HG03342 (cell line): ENCODE results near the gene BIN2.
"Not testable (repeated sequence)": the region's sequence is repeated elsewhere in the genome, so short reads cannot be mapped to it uniquely, and the experiment has no call there.

Experiments
- ATAC-seq: cut with Tn5 transposase; IDR thresholded peaks from one replicate; pipeline ENCODE4 v1.9.1; 2021; ENCODE audit warnings: mild to moderate bottlenecking, moderate library complexity; ENCODE audit not compliant: unreplicated experiment

The BIN2 gene

GRCh38 chr12:51318057-51318806, 5.7 kb downstream of the BIN2 start:
- not testable (repeated sequence) for ATAC-seq

- no peak for ATAC-seq
Measured at GRCh38 chr12:51311389-51311788, 12.6 kb downstream of the BIN2 start.

GRCh38 chr12:51307655-51308593, 16.1 kb downstream of the BIN2 start:
- no peak for ATAC-seq

- no peak for ATAC-seq
Measured at GRCh38 chr12:51306507-51306906, 17.5 kb downstream of the BIN2 start.

GRCh38 chr12:51300768-51301167, 23.2 kb downstream of the BIN2 start:
- ATAC-seq = not testable (repeated sequence)

GRCh38 chr12:51295651-51296050, 28.3 kb downstream of the BIN2 start:
- ATAC-seq = no peak

DNA sequence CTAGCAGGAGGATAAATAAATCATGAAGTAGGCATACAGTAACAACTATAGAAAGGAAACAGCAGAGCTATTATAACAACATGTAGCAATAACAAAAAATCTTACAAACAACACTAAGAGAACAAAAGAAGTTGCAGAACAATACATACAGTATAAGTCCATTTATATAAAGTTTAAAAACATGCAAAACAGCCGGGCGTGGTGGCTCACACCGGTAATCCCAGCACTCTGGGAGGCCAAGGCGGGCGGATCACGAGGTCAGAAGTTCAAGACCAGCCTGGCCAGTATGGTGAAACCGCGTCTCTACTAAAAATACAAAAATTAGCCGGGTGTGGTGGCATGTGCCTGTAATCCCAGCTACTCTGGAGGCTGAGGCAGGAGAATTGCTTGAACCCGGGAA, 29.9 kb downstream of the BIN2 start:
- not testable (repeated sequence) for ATAC-seq

GRCh38 chr12:51293696-51294095, 30.3 kb downstream of the BIN2 start:
- no peak for ATAC-seq

GRCh38 chr12:51291603-51292513, 32.1 kb downstream of the BIN2 start:
- ATAC-seq = not testable (repeated sequence)

- no peak for ATAC-seq
Measured at GRCh38 chr12:51285843-51286242, 38.1 kb downstream of the BIN2 start.

DNA sequence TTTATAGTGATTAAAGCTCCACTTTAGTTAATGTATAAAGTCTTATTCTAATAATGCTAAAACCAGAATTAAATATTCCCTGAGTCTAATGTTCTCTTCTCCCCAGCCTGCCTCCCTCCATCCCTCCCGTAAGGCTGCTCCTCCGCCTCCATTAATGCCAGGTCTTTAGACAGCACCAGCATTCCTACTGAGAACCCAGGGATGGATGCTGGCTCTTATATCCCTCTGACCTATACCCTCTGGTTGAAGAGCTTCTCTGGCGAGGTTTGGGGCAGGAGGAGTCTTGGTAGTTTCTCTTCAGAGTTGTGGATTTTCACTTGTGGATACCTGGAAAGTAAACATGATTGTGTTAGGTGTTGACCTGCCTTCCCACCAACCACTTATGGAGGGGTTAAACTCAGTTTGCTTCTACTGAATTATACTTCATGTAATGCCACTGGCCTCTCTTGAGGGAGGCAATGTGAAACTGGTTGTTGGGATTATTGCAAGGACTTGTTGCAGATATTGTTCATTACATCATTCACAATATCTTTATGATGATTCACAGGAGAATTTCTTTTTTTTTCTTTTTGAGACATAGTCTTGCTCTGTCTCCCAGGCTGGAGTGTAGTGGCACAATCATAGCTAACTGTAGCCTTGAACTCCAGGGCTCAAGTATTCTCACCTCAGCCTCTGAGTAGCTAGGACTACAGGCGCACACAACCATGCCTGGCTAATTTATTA, 42.6 kb downstream of the BIN2 start:
- no peak for ATAC-seq

- no peak for ATAC-seq
Measured at GRCh38 chr12:51275088-51275487, 48.9 kb downstream of the BIN2 start.

DNA sequence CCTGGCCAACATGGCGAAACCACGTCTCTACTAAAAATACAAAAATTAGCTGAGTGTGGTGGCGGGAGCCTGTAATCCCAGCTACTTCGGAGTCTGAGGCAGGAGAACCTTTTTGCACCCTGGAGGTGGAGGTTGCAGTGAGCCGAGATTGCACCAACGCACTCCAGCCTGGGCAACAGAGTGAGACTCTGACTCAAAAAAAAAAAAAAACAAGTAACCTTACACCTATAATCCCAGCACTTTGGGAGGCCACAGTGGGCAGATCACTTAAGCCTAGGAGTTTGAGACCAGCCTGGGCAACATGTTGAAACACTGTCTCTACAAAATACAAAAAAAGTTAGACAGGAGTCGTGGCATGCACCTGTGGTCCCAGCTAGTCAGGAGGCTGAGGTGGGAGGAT, 51.2 kb downstream of the BIN2 start:
- ATAC-seq = not testable (repeated sequence)

DNA sequence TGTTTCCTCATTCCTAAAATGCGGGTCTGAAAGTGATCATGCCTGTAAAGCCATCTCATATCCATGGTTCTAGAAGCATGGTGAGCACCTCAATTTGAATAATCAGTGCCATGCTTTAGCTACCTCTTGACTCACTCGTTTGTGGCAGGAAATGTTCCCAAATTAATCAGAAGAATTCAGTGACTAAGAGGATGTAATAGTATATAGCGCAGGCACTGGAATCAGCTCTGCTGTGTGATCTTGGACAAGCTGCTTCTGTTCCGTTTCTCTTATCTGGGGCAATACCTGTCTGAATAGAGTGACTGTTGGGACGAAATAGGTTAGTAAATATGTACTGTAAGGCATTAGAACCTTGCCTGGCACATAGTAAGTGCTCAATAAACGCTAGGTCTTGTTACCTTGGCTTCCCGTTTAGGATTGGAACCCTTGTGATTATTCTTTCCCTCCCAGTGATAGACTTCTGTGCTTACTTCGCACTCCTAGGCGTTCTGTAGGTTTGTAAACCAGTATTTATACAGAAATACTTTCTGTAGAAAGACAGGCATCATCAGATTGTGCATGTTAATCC, 52.9 kb downstream of the BIN2 start:
- no peak for ATAC-seq

DNA sequence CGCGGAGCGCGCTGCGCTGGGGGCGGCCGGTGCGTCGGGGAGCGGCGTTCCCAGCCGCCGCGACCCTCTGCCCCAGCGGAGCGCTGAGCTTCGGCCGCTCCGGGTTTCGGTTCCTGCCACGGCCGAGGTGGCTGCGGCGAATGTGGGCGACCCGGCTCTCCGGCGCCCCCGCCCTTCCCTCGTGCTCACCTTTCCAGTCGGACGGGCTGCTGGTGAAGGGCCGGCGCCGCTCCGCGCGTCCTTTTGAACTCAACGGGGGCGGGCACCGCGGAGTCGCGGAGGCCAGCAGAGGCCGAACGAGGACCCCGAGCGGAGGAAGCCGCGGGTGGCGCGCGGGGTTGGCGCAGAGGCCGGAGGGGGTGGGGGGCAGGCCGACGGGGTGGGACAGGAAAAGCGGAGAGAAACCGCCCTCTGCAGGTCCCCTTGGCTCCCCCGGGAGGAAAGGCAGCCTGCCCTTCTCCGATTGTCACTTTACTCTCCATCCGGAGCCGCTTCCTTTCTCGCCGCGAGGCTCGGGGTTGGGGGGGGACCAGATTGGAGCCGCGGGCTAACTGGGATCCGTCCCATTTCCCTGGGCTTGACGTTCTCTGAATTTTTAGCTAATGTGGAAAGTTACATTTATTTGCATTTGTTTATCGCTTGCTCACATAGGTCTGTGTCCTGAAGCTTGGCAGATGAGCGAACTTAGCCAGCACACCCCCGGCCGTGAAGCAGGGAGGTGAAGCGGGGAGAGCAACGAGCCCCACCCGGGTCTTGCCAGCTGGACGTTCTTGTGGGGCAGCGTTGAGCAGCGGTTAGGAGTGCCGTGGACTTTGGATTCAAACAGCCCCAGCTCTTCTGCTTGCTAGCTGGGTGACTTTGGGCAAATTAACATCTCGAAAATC, 53.7 kb downstream of the BIN2 start, which contains the start of gene SMAGP:
Gene SMAGP, minus strand, starts transcription at position 349 of the 884 bp plus-strand sequence. CDS start 1,137 bp downstream, outside the sequence.
- peak; percentile 79 for ATAC-seq

DNA sequence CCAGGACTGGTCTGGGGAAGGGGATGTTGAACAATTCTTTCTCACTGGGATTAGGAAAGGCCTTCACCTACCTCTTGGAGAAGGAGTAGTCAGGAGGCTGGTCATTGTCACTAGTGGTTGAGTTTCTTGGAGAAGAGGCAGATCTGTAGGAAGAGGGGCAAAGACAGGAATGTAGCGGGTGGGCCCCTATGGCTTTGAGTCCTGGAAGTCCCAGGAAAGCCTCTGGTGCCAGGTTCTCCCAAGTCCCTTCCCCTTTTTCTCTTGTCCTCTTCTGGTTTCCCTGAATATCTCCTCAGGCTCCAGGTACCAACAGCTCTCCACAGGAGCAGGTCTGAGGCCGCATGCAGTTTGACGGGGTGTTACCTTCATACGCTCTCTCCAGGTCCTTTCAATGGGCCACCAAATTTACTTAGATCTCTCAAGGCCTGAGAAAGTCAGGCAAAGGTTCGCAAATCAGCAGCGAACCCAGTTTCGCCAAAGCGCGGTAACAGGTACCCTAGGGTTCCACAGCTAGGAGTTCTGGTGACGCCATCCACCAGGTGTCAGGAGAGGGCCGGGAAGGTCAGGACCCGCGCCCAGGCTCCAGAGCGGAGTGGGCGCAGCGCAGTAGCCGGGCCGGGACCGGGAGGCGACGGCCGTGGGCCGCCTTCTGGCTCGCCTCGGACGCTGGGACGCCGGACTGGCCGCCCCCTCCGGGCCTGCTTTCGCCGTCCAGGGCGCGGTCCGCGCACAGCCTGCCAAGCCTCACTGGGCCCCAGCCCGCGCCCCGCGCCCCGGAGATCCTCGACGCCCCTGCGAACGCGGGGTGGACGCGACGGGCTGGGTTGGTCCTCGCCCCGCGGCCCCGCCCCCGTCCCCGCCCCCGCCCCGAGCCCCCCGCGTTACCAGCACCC, 54.6 kb downstream of the BIN2 start:
- peak; percentile 19 for ATAC-seq

DNA sequence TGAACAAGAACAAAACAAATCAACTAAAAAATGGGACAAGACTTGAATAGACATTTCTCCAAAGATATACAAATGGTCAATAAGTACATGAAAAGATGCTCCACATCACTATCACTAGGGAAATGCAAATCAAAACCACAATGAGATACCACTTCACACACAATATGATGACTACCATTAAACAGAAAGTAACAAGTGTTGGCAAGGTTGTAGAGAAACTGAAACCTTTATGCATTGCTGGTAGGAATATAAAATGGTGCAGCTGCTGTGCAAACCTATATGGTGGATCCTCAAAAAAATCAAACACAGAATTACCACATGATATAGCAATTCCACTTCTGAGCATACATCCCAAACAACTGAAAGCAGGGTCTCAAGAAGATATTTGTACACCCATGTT, 59.0 kb downstream of the BIN2 start:
- peak; percentile 50 for ATAC-seq

DNA sequence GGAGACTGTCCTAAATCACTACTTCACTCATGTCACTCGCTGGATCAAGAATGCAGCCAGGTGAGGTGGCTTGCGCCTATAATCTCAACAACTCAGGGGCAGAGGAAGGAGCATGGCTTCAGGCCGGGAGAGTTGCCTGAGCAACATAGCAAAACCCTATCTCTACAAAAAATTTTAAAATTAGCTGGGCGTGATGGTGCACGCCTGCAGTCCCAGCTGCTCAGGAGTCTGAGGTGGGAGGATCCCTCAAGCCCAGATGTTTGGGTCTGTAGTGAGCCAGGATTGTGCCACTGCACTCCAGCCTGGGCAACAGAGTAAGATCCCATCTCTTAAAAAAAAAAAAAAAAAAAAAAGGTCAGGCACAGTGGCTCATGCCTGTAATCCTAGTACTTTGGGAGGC, 59.7 kb downstream of the BIN2 start:
- ATAC-seq = no peak
